ENCODE data around the gene CCNA1. TPM values are rescaled to one million over a fixed set of nuclear protein-coding genes. Genes with fewer than 3 reads are reported as not detected.

Gene CCNA1
- polyA plus RNA-seq: 13.8 and 19.3 TPM in 2 replicates
- 5.6 and 8.3 TPM in 2 replicates for polyA minus RNA-seq

- peaks cover 19% of the 10 kb centered on the region for H3K27me3 ChIP-seq (ENCODE audit: insufficient read depth, low read depth, low read length)
- H3K9me3 ChIP-seq (ENCODE audit: low read length): no peaks in the 10 kb centered on the region
- TF ChIP-seq EZH2 (IDR thresholded peaks at IDR 0.05; ENCODE audit: borderline replicate concordance, insufficient read depth, low read length, poor library complexity, severe bottlenecking): no peak
- peak; percentile 89 for TF ChIP-seq MXI1 (conservative IDR thresholded peaks at IDR 0.05; ENCODE audit: poor library complexity, severe bottlenecking)
- no peak for TF ChIP-seq CTCF (IDR thresholded peaks at IDR 0.05; ENCODE audit: poor library complexity, severe bottlenecking)
- no peak for TF ChIP-seq TAF1 (IDR thresholded peaks at IDR 0.05; ENCODE audit: low read depth)
- TF ChIP-seq SMC3 (conservative IDR thresholded peaks at IDR 0.05; ENCODE audit: poor library complexity): no peak
- TF ChIP-seq POLR2AphosphoS5 (IDR thresholded peaks at IDR 0.05): peak; percentile 1
- no peak for TF ChIP-seq RAD21 (conservative IDR thresholded peaks at IDR 0.05)
- H3K9me2 ChIP-seq (ENCODE audit: insufficient read depth, low read length): no peaks in the 10 kb centered on the region
- H4K20me1 ChIP-seq (ENCODE audit: insufficient read depth): no peaks in the 10 kb centered on the region
- H3K9ac ChIP-seq (ENCODE audit: low read length): peak within 1 kb of the TSS; percentile 76
- no peaks in the 10 kb centered on the region for H3F3A ChIP-seq (ENCODE audit: insufficient read depth, low read length, poor library complexity, severe bottlenecking)
- H3K36me3 ChIP-seq (ENCODE audit: insufficient read depth, low read length): no peaks in the 10 kb centered on the region
- H2AFZ ChIP-seq (ENCODE audit: low read depth, low read length): peak within 1 kb of the TSS; percentile 76
- H3K27ac ChIP-seq (ENCODE audit: low read length): peak within 1 kb of the TSS; percentile 60
- H3K4me2 ChIP-seq (ENCODE audit: low read length): peak within 1 kb of the TSS; percentile 69
- no peaks in the 10 kb centered on the region for H3K79me2 ChIP-seq (replicated peaks; ENCODE audit: insufficient read depth, low read length)
- peak within 1 kb of the TSS; percentile 93 for H3K4me3 ChIP-seq (ENCODE audit: low read length)
These were observed at the start of gene CCNA1 for GRCh38 chr13:36432106-36432544. CCNA1 (plus strand) TSS chr13:36432495; CDS start chr13:36433057, 562 bp downstream.

GRCh38 chr13:36385489-36385888, 46.8 kb upstream of the CCNA1 start:
- Histone ChIP-seq H3K9me2 (ENCODE audit: insufficient read depth, low read length) (no peaks in the 10 kb centered on the region), H2AFZ (ENCODE audit: low read depth, low read length) (no peak overlapping the region), H3K27me3 (ENCODE audit: insufficient read depth, low read depth, low read length) (no peaks in the 10 kb centered on the region), H3K27ac (ENCODE audit: low read length) (no peak overlapping the region), H3F3A (ENCODE audit: insufficient read depth, low read length, poor library complexity, severe bottlenecking) (no peaks in the 10 kb centered on the region), H3K79me2 (replicated peaks; ENCODE audit: insufficient read depth, low read length) (no peaks in the 10 kb centered on the region), H3K4me2 (ENCODE audit: low read length) (no peak overlapping the region), H4K20me1 (ENCODE audit: insufficient read depth) (no peaks in the 10 kb centered on the region), H3K9ac (ENCODE audit: low read length) (no peak overlapping the region), H3K4me3 (ENCODE audit: low read length) (no peak overlapping the region), H3K36me3 (ENCODE audit: insufficient read depth, low read length) (no peaks in the 10 kb centered on the region), H3K9me3 (ENCODE audit: low read length) (no peaks in the 10 kb centered on the region)
- no peak for TF ChIP-seq SMC3 (conservative IDR thresholded peaks at IDR 0.05; ENCODE audit: poor library complexity)
- no peak for TF ChIP-seq RAD21 (conservative IDR thresholded peaks at IDR 0.05)
- no peak for TF ChIP-seq POLR2AphosphoS5 (IDR thresholded peaks at IDR 0.05)
- TF ChIP-seq CTCF (IDR thresholded peaks at IDR 0.05; ENCODE audit: poor library complexity, severe bottlenecking): no peak
- no peak for TF ChIP-seq EZH2 (IDR thresholded peaks at IDR 0.05; ENCODE audit: borderline replicate concordance, insufficient read depth, low read length, poor library complexity, severe bottlenecking)
- no peak for TF ChIP-seq TAF1 (IDR thresholded peaks at IDR 0.05; ENCODE audit: low read depth)
- TF ChIP-seq EP300 (conservative IDR thresholded peaks at IDR 0.05; ENCODE audit: poor library complexity, severe bottlenecking): no peak
- no peak for TF ChIP-seq REST (IDR thresholded peaks at IDR 0.05; ENCODE audit: borderline replicate concordance)
- TF ChIP-seq MXI1 (conservative IDR thresholded peaks at IDR 0.05; ENCODE audit: poor library complexity, severe bottlenecking): no peak

Data from neural cell (in vitro differentiated cells).